ENCODE data around the gene LNP1. TPM values are rescaled to one million over a fixed set of nuclear protein-coding genes. Genes with fewer than 3 reads are reported as not detected.
"Not testable (repeated sequence)": the region's sequence is repeated elsewhere in the genome, so short reads cannot be mapped to it uniquely, and the experiment has no call there.

LNP1 gene
- total and polyA plus RNA-seq, 2 donors (not counting 3 experiments of a cell fraction or from before 2014, with no cell fraction given): 0.80 TPM

GRCh38 chr3:100440895-100441294, 39.6 kb downstream of the LNP1 start:
- H3K4me1 ChIP-seq (ENCODE audit: control insufficient read depth, extremely low read depth, insufficient read depth, low read length): no peaks in the 10 kb centered on the region
- no peaks in the 10 kb centered on the region for H3K27me3 ChIP-seq (ENCODE audit: control insufficient read depth in 2 of 2, insufficient read depth in 2 of 2, low read length in 2 of 2)
- intact Hi-C loops (cut with micrococcal nuclease) (no loop called here), dilution Hi-C loops (cut with MboI; ENCODE audit: extremely low pct_ligation_motif_present, low sequenced_read_pairs) (no loop called here)
- DNase-seq (ENCODE audit: low read depth, low spot score) (no peak), FAIRE-seq (no peak)
- H3K4me3 ChIP-seq (replicated peaks in 1 of 3; ENCODE audit: insufficient read depth in 1 of 3, low read depth in 1 of 3, low read length in 3 of 3): no peak overlapping the region
- H3K4me2 ChIP-seq (ENCODE audit: insufficient read depth, low read length): no peak overlapping the region
- no peak overlapping the region for H3K27ac ChIP-seq (ENCODE audit: insufficient read depth, low read depth, low read length)
- no peaks in the 10 kb centered on the region for H3K36me3 ChIP-seq (ENCODE audit: control insufficient read depth in 2 of 2, extremely low read depth in 1 of 2, insufficient read depth in 2 of 2, low read length in 2 of 2)
- no peaks in the 10 kb centered on the region for H4K20me1 ChIP-seq (replicated peaks; ENCODE audit: control insufficient read depth, extremely low read depth, insufficient read depth, low read length)
- BruUV-seq (replicated peaks): no TSS peak
- no peaks in the 10 kb centered on the region for H3K9me3 ChIP-seq (replicated peaks; ENCODE audit: control insufficient read depth, insufficient read depth, low read length)
- no peak overlapping the region for H2AFZ ChIP-seq (ENCODE audit: low read depth, low read length)
- no peak overlapping the region for H3K9ac ChIP-seq (replicated peaks; ENCODE audit: extremely low read depth, insufficient read depth, low read length)
- CTCF ChIA-PET: interaction anchor here (1.2 to 1.3 kb wide), 3 partner anchors 9 to 22 kb away, joined by 3 read pairs; no protein-coding TSS in a partner anchor
- TF ChIP-seq MAX (IDR thresholded peaks at IDR 0.05; ENCODE audit: insufficient read depth, insufficient read length): no peak
- no peak for TF ChIP-seq GATA2 (IDR thresholded peaks at IDR 0.05; ENCODE audit: insufficient read depth, insufficient read length, low read depth, low read length)
- no peaks in the 10 kb centered on the region for H3K9me1 ChIP-seq (replicated peaks; ENCODE audit: control insufficient read depth, extremely low read depth, insufficient read depth, low read length)
- POLR2A ChIA-PET: no interaction called here
- H3K79me2 ChIP-seq (ENCODE audit: control insufficient read depth, insufficient read depth, low read length): no peaks in the 10 kb centered on the region

GRCh38 chr3:100443690-100444089, 42.4 kb downstream of the LNP1 start:
- no peaks in the 10 kb centered on the region for H3K79me2 ChIP-seq (ENCODE audit: control insufficient read depth, insufficient read depth, low read length)
- no peaks in the 10 kb centered on the region for H3K27me3 ChIP-seq (ENCODE audit: control insufficient read depth in 2 of 2, insufficient read depth in 2 of 2, low read length in 2 of 2)
- CTCF ChIA-PET: interaction anchor here (1.4 kb wide), 1 partner anchor 19 kb away, joined by 8 read pairs; no protein-coding TSS in a partner anchor
- H2AFZ ChIP-seq (ENCODE audit: low read depth, low read length): no peak overlapping the region
- H3K4me2 ChIP-seq (ENCODE audit: insufficient read depth, low read length): no peak overlapping the region
- H3K36me3 ChIP-seq (ENCODE audit: control insufficient read depth in 2 of 2, extremely low read depth in 1 of 2, insufficient read depth in 2 of 2, low read length in 2 of 2): no peaks in the 10 kb centered on the region
- no peak for DNase-seq (ENCODE audit: low read depth, low spot score)
- no peak for FAIRE-seq
- BruUV-seq (replicated peaks): no TSS peak
- no peak overlapping the region for H3K27ac ChIP-seq (ENCODE audit: insufficient read depth, low read depth, low read length)
- H3K9me1 ChIP-seq (replicated peaks; ENCODE audit: control insufficient read depth, extremely low read depth, insufficient read depth, low read length): no peaks in the 10 kb centered on the region
- H4K20me1 ChIP-seq (replicated peaks; ENCODE audit: control insufficient read depth, extremely low read depth, insufficient read depth, low read length): no peaks in the 10 kb centered on the region
- no peaks in the 10 kb centered on the region for H3K9me3 ChIP-seq (replicated peaks; ENCODE audit: control insufficient read depth, insufficient read depth, low read length)
- TF ChIP-seq JUN (IDR thresholded peaks at IDR 0.05; ENCODE audit: borderline replicate concordance, insufficient read depth, insufficient read length, low read depth) (no peak), EZH2 (IDR thresholded peaks at IDR 0.05; ENCODE audit: borderline replicate concordance, low read depth, low read length, severe bottlenecking) (no peak)
- H3K9ac ChIP-seq (replicated peaks; ENCODE audit: extremely low read depth, insufficient read depth, low read length): no peak overlapping the region
- intact Hi-C loops (cut with micrococcal nuclease) (no loop called here), dilution Hi-C loops (cut with MboI; ENCODE audit: extremely low pct_ligation_motif_present, low sequenced_read_pairs) (no loop called here)
- POLR2A ChIA-PET: no interaction called here
- no peak overlapping the region for H3K4me3 ChIP-seq (replicated peaks in 1 of 3; ENCODE audit: insufficient read depth in 1 of 3, low read depth in 1 of 3, low read length in 3 of 3)
- H3K4me1 ChIP-seq (ENCODE audit: control insufficient read depth, extremely low read depth, insufficient read depth, low read length): no peaks in the 10 kb centered on the region

DNA sequence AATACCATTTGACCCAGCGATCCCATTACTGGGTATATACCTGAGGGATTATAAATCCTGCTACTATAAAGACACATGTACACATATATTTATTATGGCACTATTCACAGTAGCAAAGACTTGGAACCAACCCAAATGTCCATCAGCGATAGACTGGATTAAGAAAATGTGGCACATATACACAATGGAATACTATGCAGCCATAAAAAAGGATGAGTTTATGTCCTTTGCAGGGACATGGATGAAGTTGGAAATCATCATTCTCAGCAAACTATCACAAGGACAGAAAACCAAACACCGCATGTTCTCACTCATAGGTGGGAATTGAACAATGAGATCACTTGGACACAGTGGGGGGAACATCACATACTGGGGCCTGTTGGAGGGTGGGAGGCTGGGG, 45.7 kb downstream of the LNP1 start:
- DNase-seq (ENCODE audit: low read depth, low spot score); POLR2A ChIA-PET; FAIRE-seq; H3K9me3 ChIP-seq (replicated peaks; ENCODE audit: control insufficient read depth, insufficient read depth, low read length); BruUV-seq (replicated peaks); H2AFZ ChIP-seq (ENCODE audit: low read depth, low read length); H3K36me3 ChIP-seq (ENCODE audit: control insufficient read depth in 2 of 2, extremely low read depth in 1 of 2, insufficient read depth in 2 of 2, low read length in 2 of 2); H3K9ac ChIP-seq (replicated peaks; ENCODE audit: extremely low read depth, insufficient read depth, low read length); H4K20me1 ChIP-seq (replicated peaks; ENCODE audit: control insufficient read depth, extremely low read depth, insufficient read depth, low read length); intact Hi-C loops (cut with micrococcal nuclease); H3K4me2 ChIP-seq (ENCODE audit: insufficient read depth, low read length); H3K79me2 ChIP-seq (ENCODE audit: control insufficient read depth, insufficient read depth, low read length); H3K4me3 ChIP-seq (replicated peaks in 1 of 3; ENCODE audit: insufficient read depth in 1 of 3, low read depth in 1 of 3, low read length in 3 of 3); dilution Hi-C loops (cut with MboI; ENCODE audit: extremely low pct_ligation_motif_present, low sequenced_read_pairs); H3K9me1 ChIP-seq (replicated peaks; ENCODE audit: control insufficient read depth, extremely low read depth, insufficient read depth, low read length); H3K27ac ChIP-seq (ENCODE audit: insufficient read depth, low read depth, low read length); H3K27me3 ChIP-seq (ENCODE audit: control insufficient read depth in 2 of 2, insufficient read depth in 2 of 2, low read length in 2 of 2); H3K4me1 ChIP-seq (ENCODE audit: control insufficient read depth, extremely low read depth, insufficient read depth, low read length): not testable (repeated sequence)
- CTCF ChIA-PET: interaction anchor here (2.2 to 2.9 kb wide), 2 partner anchors 16 to 143 kb away, joined by 5 to 23 read pairs; no protein-coding TSS in a partner anchor

Measured in endothelial cell of umbilical vein (primary cell).